Measurements from ENCODE around the gene RPL13.
A peak's percentile ranks its signal among the peaks of the same experiment; 100 is the strongest.
"Not testable (repeated sequence)": the region's sequence is repeated elsewhere in the genome, so short reads cannot be mapped to it uniquely, and the experiment has no call there.

The RPL13 gene

GRCh38 chr16:89570342-89570923, 10.0 kb downstream of the RPL13 start:
- no peak for DNase-seq (ENCODE audit: extremely low read depth, low read depth)
- TF ChIP-seq CTCF (IDR thresholded peaks at IDR 0.05; ENCODE audit: low read depth, low read length), result no peak

- DNase-seq (ENCODE audit: extremely low read depth, low read depth), result not testable (repeated sequence)
Measured at GRCh38 chr16:89570983-89571598, 10.6 kb downstream of the RPL13 start.

GRCh38 chr16:89571636-89572035, 11.2 kb downstream of the RPL13 start:
- DNase-seq (ENCODE audit: extremely low read depth, low read depth), result no peak
- TF ChIP-seq CTCF (IDR thresholded peaks at IDR 0.05; ENCODE audit: low read depth, low read length), result no peak

- no peak for TF ChIP-seq CTCF (IDR thresholded peaks at IDR 0.05; ENCODE audit: low read depth, low read length)
- DNase-seq (ENCODE audit: extremely low read depth, low read depth), result no peak
Measured at GRCh38 chr16:89572073-89572484, 11.6 kb downstream of the RPL13 start.

GRCh38 chr16:89572485-89573205, 12.2 kb downstream of the RPL13 start:
- TF ChIP-seq CTCF (IDR thresholded peaks at IDR 0.05; ENCODE audit: low read depth, low read length), result no peak
- no peak for DNase-seq (ENCODE audit: extremely low read depth, low read depth)

GRCh38 chr16:89573826-89574680, 13.6 kb downstream of the RPL13 start:
- no peak for TF ChIP-seq CTCF (IDR thresholded peaks at IDR 0.05; ENCODE audit: low read depth, low read length)
- DNase-seq (ENCODE audit: extremely low read depth, low read depth), result no peak

GRCh38 chr16:89574681-89575246, 14.3 kb downstream of the RPL13 start:
- peak; percentile 47 for TF ChIP-seq CTCF (IDR thresholded peaks at IDR 0.05; ENCODE audit: low read depth, low read length)
- no peak for DNase-seq (ENCODE audit: extremely low read depth, low read depth)
